Tibial nerve (tissue), 4 donors: ENCODE data around the gene NEK4. TPM values are rescaled to one million over a fixed set of nuclear protein-coding genes. Genes with fewer than 3 reads are reported as not detected.
"Not testable (repeated sequence)": the region's sequence is repeated elsewhere in the genome, so short reads cannot be mapped to it uniquely, and the experiment has no call there.

ENCODE experiments used
- DNase-seq, 2 donors: peaks; one replicate each; pipeline ENCODE4 v3.0.0-alpha.2; 2019; ENCODE audit warnings: low spot score in 2 of 2
- H3K27ac ChIP-seq, 4 donors: fragments of 200-600 bp; sonication (generic) in 3 of 4; one replicate each; pipeline ENCODE4 v1.5.1; 2017 to 2019; ENCODE audit warnings: mild to moderate bottlenecking in 1 of 4
- H3K27me3 ChIP-seq, 2 donors: fragments of 200-600 bp; sonication (generic) in 1 of 2; one replicate each; pipeline versions ENCODE4 v1.5.1 to v1.6.0; 2017 to 2019
- H3K36me3 ChIP-seq, 3 donors: fragments of 200-600 bp; sonication (generic); one replicate each; pipeline ENCODE4 v1.5.1; 2018 to 2019
- H3K4me1 ChIP-seq, 4 donors: fragments of 200-600 bp; sonication (generic) in 3 of 4; one replicate each; pipeline ENCODE4 v1.5.1; 2017 to 2019
- H3K4me3 ChIP-seq, 4 donors: fragments of 200-600 bp; sonication (generic) in 3 of 4; one replicate each; pipeline ENCODE4 v1.5.1; 2017 to 2019; ENCODE audit warnings: mild to moderate bottlenecking in 1 of 4, moderate library complexity in 1 of 4
- H3K9me3 ChIP-seq, 4 donors: fragments of 200-600 bp; sonication (generic) in 3 of 4; one replicate each; pipeline ENCODE4 v1.5.1; 2017 to 2019
- CTCF ChIP-seq, 5 experiments: fragments of 200-600 bp in 3 of 5; fragments of 450-650 bp in 2 of 5; sonication (generic) in 3 of 5; IDR thresholded peaks; one replicate each; pipeline ENCODE4 v1.5.1; 2016 to 2019; ENCODE audit warnings: antibody characterized with exemption in 5 of 5, mild to moderate bottlenecking in 3 of 5, moderate library complexity in 2 of 5
- EP300 ChIP-seq, 2 donors: sonication (generic); formaldehyde crosslinking; IDR thresholded peaks; one replicate each; pipeline ENCODE4 v1.6.1; 2017; ENCODE audit warnings: antibody characterized with exemption in 2 of 2, mild to moderate bottlenecking in 1 of 2
- POLR2A ChIP-seq, 2 donors: fragments of 450-650 bp; IDR thresholded peaks; one replicate each; pipeline ENCODE4 v1.6.1; 2017; ENCODE audit warnings: antibody characterized with exemption in 2 of 2, mild to moderate bottlenecking in 2 of 2, moderate library complexity in 2 of 2
- WGBS, 2 donors: methylation state at CpG; one replicate each; pipeline ENCODE4 v1.1.5; 2018; 5-methylcytosine and 5-hydroxymethylcytosine counted together
- total RNA-seq, 4 donors: library from RNA; depleted of rRNA; stranded (reverse); fragments of >200 nt; gene quantifications; one replicate each; pipeline ENCODE4 v1.1.0, GENCODE V29; 2016

NEK4 gene
- total RNA-seq, 4 donors from 2014 or later, result 19.2 to 26.7 (median 20.5) TPM

GRCh38 chr3:52682016-52682415 is 88.7 kb downstream of the NEK4 start:
- Histone ChIP-seq H3K4me3 (no peak overlapping the region), H3K9me3 (no peaks in the 10 kb centered on the region), H3K27ac (peak overlapping the region; percentile 21 to 99 (median 76)), H3K4me1 (peaks cover 4 to 74% (median 51%) of the 10 kb centered on the region in 4 donors), H3K27me3 (no peaks in the 10 kb centered on the region), H3K36me3 (peaks cover under 1 to 24% (median 11%) of the 10 kb centered on the region in 3 donors)
- no peak for DNase-seq
- TF ChIP-seq POLR2A (IDR thresholded peaks at IDR 0.05), result no peak
- peak in 1 of 2 donors; percentile 77 for TF ChIP-seq EP300 (IDR thresholded peaks at IDR 0.05)
- no peak for TF ChIP-seq CTCF (IDR thresholded peaks at IDR 0.05)

- no peak overlapping the region for H3K4me3 ChIP-seq
- no peaks in the 10 kb centered on the region for H3K9me3 ChIP-seq
- H3K4me1 ChIP-seq, result peaks cover 1 to 70% (median 47%) of the 10 kb centered on the region in 4 donors
- DNase-seq, result no peak
- peaks cover 3 to 28% (median 11%) of the 10 kb centered on the region in 3 donors for H3K36me3 ChIP-seq
- H3K27ac ChIP-seq, result peak overlapping the region; percentile 21 to 99 (median 76)
- TF ChIP-seq CTCF (IDR thresholded peaks at IDR 0.05) (no peak), POLR2A (IDR thresholded peaks at IDR 0.05) (no peak), EP300 (IDR thresholded peaks at IDR 0.05) (no peak)
- H3K27me3 ChIP-seq, result no peaks in the 10 kb centered on the region
- WGBS, 2 donors, result 27 to 51% methylated on average over 3 of the region's 3 CpGs
Observed at GRCh38 chr3:52681596-52681995, 89.1 kb downstream of the NEK4 start.

- Histone ChIP-seq H3K4me1 (peaks cover 0 to 65% (median 43%) of the 10 kb centered on the region in 4 donors), H3K9me3 (no peaks in the 10 kb centered on the region), H3K27me3 (no peaks in the 10 kb centered on the region), H3K4me3 (no peak overlapping the region), H3K36me3 (peaks cover 3 to 44% (median 11%) of the 10 kb centered on the region in 3 donors), H3K27ac (peak overlapping the region in 2 of 4 donors; percentile 75 to 95)
- TF ChIP-seq POLR2A (IDR thresholded peaks at IDR 0.05) (no peak), CTCF (IDR thresholded peaks at IDR 0.05) (no peak), EP300 (IDR thresholded peaks at IDR 0.05) (no peak)
- 52 to 54% methylated on average over 1 of the region's 1 CpG for WGBS, 2 donors
- DNase-seq, result no peak
Observed at GRCh38 chr3:52679811-52680210, 90.9 kb downstream of the NEK4 start.

GRCh38 chr3:52679199-52679538 is 91.6 kb downstream of the NEK4 start:
- TF ChIP-seq CTCF (IDR thresholded peaks at IDR 0.05) (no peak), POLR2A (IDR thresholded peaks at IDR 0.05) (no peak), EP300 (IDR thresholded peaks at IDR 0.05) (no peak)
- WGBS, 2 donors, result 51 to 59% methylated on average over 3 of the region's 3 CpGs
- Histone ChIP-seq H3K4me3 (no peak overlapping the region), H3K9me3 (no peaks in the 10 kb centered on the region), H3K4me1 (peaks cover 0 to 58% (median 37%) of the 10 kb centered on the region in 4 donors), H3K27me3 (no peaks in the 10 kb centered on the region), H3K36me3 (peaks cover 3 to 50% (median 11%) of the 10 kb centered on the region in 3 donors), H3K27ac (peak overlapping the region in 2 of 4 donors; percentile 75 to 95)
- DNase-seq, result no peak

GRCh38 chr3:52678265-52679198 is 92.2 kb downstream of the NEK4 start:
- H3K9me3 ChIP-seq, result no peaks in the 10 kb centered on the region
- H3K36me3 ChIP-seq, result peaks cover 3 to 56% (median 11%) of the 10 kb centered on the region in 3 donors
- no peaks in the 10 kb centered on the region for H3K27me3 ChIP-seq
- peak overlapping the region in 2 of 4 donors; percentile 75 to 95 for H3K27ac ChIP-seq
- H3K4me3 ChIP-seq, result no peak overlapping the region
- WGBS, 2 donors, result 90 to 91% methylated on average over 6 of the region's 6 CpGs
- no peak for DNase-seq
- peaks cover 0 to 52% (median 31%) of the 10 kb centered on the region in 4 donors for H3K4me1 ChIP-seq
- no peak for TF ChIP-seq CTCF (IDR thresholded peaks at IDR 0.05)
- no peak for TF ChIP-seq EP300 (IDR thresholded peaks at IDR 0.05)
- no peak for TF ChIP-seq POLR2A (IDR thresholded peaks at IDR 0.05)

GRCh38 chr3:52676201-52676600 is 94.5 kb downstream of the NEK4 start:
- 50 to 84% methylated on average over 3 of the region's 3 CpGs for WGBS, 2 donors
- peaks cover 0 to 36% (median 16%) of the 10 kb centered on the region in 4 donors for H3K4me1 ChIP-seq
- H3K36me3 ChIP-seq, result peaks cover 3 to 75% (median 11%) of the 10 kb centered on the region in 3 donors
- H3K9me3 ChIP-seq, H3K4me3 ChIP-seq, H3K27ac ChIP-seq, H3K27me3 ChIP-seq, DNase-seq: not testable (repeated sequence)
